GM13977 (cell line): Measurements from ENCODE around the gene UBAC2.

Source experiments
- DNase-seq: peaks from one replicate; pipeline ENCODE4 v3.0.0; 2012; ENCODE audit warnings: low spot score
- CTCF ChIP-seq: IDR thresholded peaks from 2 replicates; pipeline ENCODE4 v1.5.1; 2012; ENCODE audit warnings: mild to moderate bottlenecking, control low read depth; ENCODE audit not compliant: insufficient read depth; ENCODE audit errors: extremely low read depth, missing control alignments
- in situ Hi-C: fragments of 300-500 bp; cut with MboI; formaldehyde crosslinking; loops from one replicate; pipeline ENCODE4 v1.12.0; 2022; ENCODE audit warnings: low sequenced_read_pairs, low pct_unique_long_range_greater_than_20kb, mixed read lengths, inconsistent platforms; ENCODE audit not compliant: unreplicated experiment

Gene UBAC2

GRCh38 chr13:99356012-99356261 lies 155.3 kb downstream of the UBAC2 start:
- in situ Hi-C loops: no loop called here
- TF ChIP-seq CTCF: no peak
- DNase-seq: no peak

DNA sequence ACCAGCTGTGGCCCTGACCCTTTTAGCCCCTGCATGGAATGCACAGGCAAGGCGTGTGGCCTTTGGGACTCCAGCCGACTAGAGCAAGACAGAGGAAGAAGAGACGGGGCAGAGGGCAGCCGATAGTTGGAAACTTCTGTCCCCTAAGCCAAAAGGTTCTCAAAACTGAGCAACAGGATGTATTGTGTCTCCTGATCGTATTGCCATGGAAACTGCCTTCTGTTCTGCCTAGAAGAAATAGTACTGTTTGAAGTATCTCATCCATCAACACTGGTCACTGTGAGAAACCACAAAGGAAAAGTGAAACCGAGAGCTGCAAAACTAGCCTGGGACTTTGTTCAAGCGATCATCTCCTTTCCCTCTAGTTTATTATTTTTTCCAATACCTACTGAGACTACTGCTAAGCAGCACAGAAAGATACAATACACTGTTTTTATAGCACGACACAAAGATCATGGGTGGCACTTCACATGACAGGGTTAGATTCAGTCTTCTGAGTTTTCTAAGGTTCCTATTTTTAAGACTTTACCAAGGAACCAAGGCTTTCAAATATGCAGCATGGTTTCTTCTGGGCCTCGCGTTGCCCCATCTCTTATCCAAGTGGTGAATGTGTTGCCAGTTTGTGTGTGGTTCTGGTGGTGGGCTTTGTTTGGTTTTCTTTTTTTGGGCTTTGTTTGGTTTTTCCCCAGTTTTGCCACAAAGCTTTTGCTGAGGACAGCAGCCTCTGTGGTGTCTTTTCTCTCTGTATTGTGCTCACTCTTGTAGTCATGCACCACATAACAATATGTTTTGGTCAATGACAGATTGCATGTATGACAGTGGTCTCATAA lies 155.8 kb downstream of the UBAC2 start:
- peak; percentile 78 for DNase-seq
- TF ChIP-seq CTCF: no peak
- in situ Hi-C loops: no loop called here

DNA sequence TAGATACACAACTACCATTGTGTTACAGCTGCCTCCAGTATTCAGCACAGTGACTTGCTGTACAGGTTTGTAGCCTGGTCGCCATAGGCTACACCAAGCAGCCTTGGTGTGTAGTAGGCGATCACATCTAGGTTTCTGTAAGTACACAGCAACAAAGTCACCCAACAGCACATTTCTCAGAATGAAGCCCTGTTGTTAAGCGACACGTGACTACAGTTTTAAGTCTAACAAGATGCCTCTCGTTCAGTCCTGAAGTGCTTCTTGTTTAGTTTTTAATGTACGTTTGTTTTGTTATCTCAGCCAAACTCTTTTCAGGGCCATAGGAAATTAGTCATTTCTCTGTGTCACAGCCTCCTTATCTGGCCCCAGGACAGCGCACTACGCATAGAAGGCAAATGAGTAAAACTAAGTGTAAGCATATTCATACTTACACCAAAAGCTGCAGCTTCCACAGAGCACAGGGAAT lies 156.5 kb downstream of the UBAC2 start:
- peak; percentile 60 for DNase-seq
- in situ Hi-C loops: no loop called here
- TF ChIP-seq CTCF: no peak

GRCh38 chr13:99357941-99358340 lies 157.3 kb downstream of the UBAC2 start:
- in situ Hi-C loops: no loop called here
- no peak for TF ChIP-seq CTCF
- no peak for DNase-seq

- no peak for DNase-seq
- TF ChIP-seq CTCF: peak; percentile 7
- in situ Hi-C loops: no loop called here
Observed at GRCh38 chr13:99359528-99359927, 158.9 kb downstream of the UBAC2 start.

- no peak for DNase-seq
- no peak for TF ChIP-seq CTCF
- in situ Hi-C loops: no loop called here
Observed at GRCh38 chr13:99360696-99361095, 160.0 kb downstream of the UBAC2 start.
